ENCODE measurements around the gene NDFIP2.
"Not testable (repeated sequence)": the region's sequence is repeated elsewhere in the genome, so short reads cannot be mapped to it uniquely, and the experiment has no call there.

Gene NDFIP2

GRCh38 chr13:79540504-79540903, 59.5 kb downstream of the NDFIP2 start:
- no peak for DNase-seq

- DNase-seq, result no peak
Measured at GRCh38 chr13:79541426-79542049, 60.6 kb downstream of the NDFIP2 start.

- DNase-seq, result no peak
Measured at GRCh38 chr13:79543883-79544282, 62.9 kb downstream of the NDFIP2 start.

GRCh38 chr13:79547211-79548195, 66.5 kb downstream of the NDFIP2 start:
- no peak for DNase-seq

- no peak for DNase-seq
Measured at GRCh38 chr13:79548902-79549301, 67.9 kb downstream of the NDFIP2 start.

- DNase-seq, result no peak
Measured at GRCh38 chr13:79549355-79550106, 68.6 kb downstream of the NDFIP2 start.

- DNase-seq, result no peak
Measured at GRCh38 chr13:79557666-79558065, 76.7 kb downstream of the NDFIP2 start.

GRCh38 chr13:79560954-79561353, 80.0 kb downstream of the NDFIP2 start:
- DNase-seq, result no peak

GRCh38 chr13:79562557-79562956, 81.6 kb downstream of the NDFIP2 start:
- DNase-seq, result no peak

- no peak for DNase-seq
Measured at GRCh38 chr13:79566118-79566517, 85.2 kb downstream of the NDFIP2 start.

GRCh38 chr13:79571147-79571546, 90.2 kb downstream of the NDFIP2 start:
- DNase-seq, result no peak

GRCh38 chr13:79573892-79574291, 92.9 kb downstream of the NDFIP2 start:
- not testable (repeated sequence) for DNase-seq

- no peak for DNase-seq
Measured at GRCh38 chr13:79581870-79582315, 100.9 kb downstream of the NDFIP2 start.

- DNase-seq, result no peak
Measured at GRCh38 chr13:79582896-79583295, 101.9 kb downstream of the NDFIP2 start.

GRCh38 chr13:79585033-79585432, 104.1 kb downstream of the NDFIP2 start:
- DNase-seq, result no peak

- DNase-seq, result no peak
Measured at GRCh38 chr13:79589603-79590393, 108.8 kb downstream of the NDFIP2 start.

GRCh38 chr13:79590394-79590676, 109.4 kb downstream of the NDFIP2 start:
- DNase-seq, result no peak

- DNase-seq, result no peak
Measured at GRCh38 chr13:79591493-79591892, 110.5 kb downstream of the NDFIP2 start.

- no peak for DNase-seq
Measured at GRCh38 chr13:79593121-79593520, 112.2 kb downstream of the NDFIP2 start.

- DNase-seq, result no peak
Measured at GRCh38 chr13:79593641-79594275, 112.8 kb downstream of the NDFIP2 start.

GRCh38 chr13:79600146-79600545, 119.2 kb downstream of the NDFIP2 start:
- DNase-seq, result not testable (repeated sequence)

GRCh38 chr13:79602936-79603335, 122.0 kb downstream of the NDFIP2 start:
- no peak for DNase-seq

All from stimulated activated CD4-positive, alpha-beta T cell treated with anti-CD3 and anti-CD28 coated beads, Interleukin-4, amount 100 ng/mL, for 4 hours (primary cell).